Measurements from ENCODE around the gene SCN5A.

DNA sequence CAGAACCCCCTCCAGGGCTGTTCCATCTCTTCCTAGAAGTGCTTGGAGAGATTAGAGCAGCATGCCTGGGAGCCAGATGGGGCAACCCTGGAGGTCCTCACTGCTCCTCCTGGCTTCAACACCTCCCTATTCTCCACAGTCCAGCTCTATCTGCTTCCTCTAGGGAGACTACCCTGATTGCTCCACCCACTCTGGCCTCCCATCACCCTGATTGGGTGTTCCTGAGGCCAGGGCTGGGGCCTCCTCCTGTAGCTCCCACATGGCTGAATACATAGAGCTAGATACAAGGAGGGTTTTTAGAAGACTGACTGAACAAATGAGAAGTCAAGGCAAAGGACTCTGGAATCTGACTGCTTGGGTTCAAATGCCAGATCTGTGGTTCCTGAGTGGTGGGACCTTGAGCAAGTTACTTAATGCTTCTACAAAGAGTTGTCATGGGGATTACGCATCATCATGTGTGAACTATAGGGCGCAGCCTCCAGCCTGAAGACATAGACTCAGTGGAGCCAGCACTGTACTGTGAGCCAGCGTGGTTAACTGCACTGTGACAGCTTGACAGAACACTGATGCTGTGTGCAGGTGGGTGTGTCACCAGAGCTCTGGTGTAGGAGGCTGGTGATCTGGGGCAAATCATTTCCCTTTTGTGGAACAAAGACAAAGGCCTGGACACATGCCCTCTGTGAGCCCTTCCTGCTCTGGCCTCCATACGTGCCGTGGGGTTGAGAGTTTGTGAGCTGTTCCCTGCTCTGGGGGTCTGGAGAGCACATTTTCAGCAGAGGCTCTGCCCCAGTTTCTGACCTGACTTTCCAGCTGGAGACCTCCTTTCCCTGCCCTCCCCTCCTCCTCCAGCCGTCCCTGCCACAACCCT lies 74.8 kb downstream of the SCN5A start:
- TF ChIP-seq EP300 (conservative IDR thresholded peaks at IDR 0.05; ENCODE audit: poor library complexity, severe bottlenecking) (no peak), POLR2AphosphoS5 (IDR thresholded peaks at IDR 0.05) (no peak), RAD21 (conservative IDR thresholded peaks at IDR 0.05) (no peak), SMC3 (conservative IDR thresholded peaks at IDR 0.05; ENCODE audit: poor library complexity) (no peak), EZH2 (IDR thresholded peaks at IDR 0.05; ENCODE audit: borderline replicate concordance, insufficient read depth, low read length, poor library complexity, severe bottlenecking) (no peak), TAF1 (IDR thresholded peaks at IDR 0.05; ENCODE audit: low read depth) (no peak), MXI1 (conservative IDR thresholded peaks at IDR 0.05; ENCODE audit: poor library complexity, severe bottlenecking) (no peak)
- TF ChIP-seq, protein P1, sequence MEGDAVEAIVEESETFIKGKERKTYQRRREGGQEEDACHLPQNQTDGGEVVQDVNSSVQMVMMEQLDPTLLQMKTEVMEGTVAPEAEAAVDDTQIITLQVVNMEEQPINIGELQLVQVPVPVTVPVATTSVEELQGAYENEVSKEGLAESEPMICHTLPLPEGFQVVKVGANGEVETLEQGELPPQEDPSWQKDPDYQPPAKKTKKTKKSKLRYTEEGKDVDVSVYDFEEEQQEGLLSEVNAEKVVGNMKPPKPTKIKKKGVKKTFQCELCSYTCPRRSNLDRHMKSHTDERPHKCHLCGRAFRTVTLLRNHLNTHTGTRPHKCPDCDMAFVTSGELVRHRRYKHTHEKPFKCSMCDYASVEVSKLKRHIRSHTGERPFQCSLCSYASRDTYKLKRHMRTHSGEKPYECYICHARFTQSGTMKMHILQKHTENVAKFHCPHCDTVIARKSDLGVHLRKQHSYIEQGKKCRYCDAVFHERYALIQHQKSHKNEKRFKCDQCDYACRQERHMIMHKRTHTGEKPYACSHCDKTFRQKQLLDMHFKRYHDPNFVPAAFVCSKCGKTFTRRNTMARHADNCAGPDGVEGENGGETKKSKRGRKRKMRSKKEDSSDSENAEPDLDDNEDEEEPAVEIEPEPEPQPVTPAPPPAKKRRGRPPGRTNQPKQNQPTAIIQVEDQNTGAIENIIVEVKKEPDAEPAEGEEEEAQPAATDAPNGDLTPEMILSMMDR (IDR thresholded peaks at IDR 0.05; ENCODE audit: poor library complexity, severe bottlenecking): no peak
- TF ChIP-seq, protein P2, sequence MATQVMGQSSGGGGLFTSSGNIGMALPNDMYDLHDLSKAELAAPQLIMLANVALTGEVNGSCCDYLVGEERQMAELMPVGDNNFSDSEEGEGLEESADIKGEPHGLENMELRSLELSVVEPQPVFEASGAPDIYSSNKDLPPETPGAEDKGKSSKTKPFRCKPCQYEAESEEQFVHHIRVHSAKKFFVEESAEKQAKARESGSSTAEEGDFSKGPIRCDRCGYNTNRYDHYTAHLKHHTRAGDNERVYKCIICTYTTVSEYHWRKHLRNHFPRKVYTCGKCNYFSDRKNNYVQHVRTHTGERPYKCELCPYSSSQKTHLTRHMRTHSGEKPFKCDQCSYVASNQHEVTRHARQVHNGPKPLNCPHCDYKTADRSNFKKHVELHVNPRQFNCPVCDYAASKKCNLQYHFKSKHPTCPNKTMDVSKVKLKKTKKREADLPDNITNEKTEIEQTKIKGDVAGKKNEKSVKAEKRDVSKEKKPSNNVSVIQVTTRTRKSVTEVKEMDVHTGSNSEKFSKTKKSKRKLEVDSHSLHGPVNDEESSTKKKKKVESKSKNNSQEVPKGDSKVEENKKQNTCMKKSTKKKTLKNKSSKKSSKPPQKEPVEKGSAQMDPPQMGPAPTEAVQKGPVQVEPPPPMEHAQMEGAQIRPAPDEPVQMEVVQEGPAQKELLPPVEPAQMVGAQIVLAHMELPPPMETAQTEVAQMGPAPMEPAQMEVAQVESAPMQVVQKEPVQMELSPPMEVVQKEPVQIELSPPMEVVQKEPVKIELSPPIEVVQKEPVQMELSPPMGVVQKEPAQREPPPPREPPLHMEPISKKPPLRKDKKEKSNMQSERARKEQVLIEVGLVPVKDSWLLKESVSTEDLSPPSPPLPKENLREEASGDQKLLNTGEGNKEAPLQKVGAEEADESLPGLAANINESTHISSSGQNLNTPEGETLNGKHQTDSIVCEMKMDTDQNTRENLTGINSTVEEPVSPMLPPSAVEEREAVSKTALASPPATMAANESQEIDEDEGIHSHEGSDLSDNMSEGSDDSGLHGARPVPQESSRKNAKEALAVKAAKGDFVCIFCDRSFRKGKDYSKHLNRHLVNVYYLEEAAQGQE (IDR thresholded peaks at IDR 0.05; ENCODE audit: borderline replicate concordance): no peak

Measured in neural cell (in vitro differentiated cells).